HG03095 (cell line): Measurements from ENCODE around the gene TERB2.
"Not testable (repeated sequence)": the region's sequence is repeated elsewhere in the genome, so short reads cannot be mapped to it uniquely, and the experiment has no call there.

Experiments used
- ATAC-seq: cut with Tn5 transposase; IDR thresholded peaks from one replicate; pipeline ENCODE4 v1.9.1; 2021; ENCODE audit warnings: moderate library complexity; ENCODE audit not compliant: unreplicated experiment

Gene TERB2

GRCh38 chr15:44956388-44956787 is at the start of gene TERB2:
TERB2 (plus strand) TSS chr15:44956687; CDS start chr15:44956719, 32 bp downstream.
- ATAC-seq, result no peak

GRCh38 chr15:44909423-44909822 is 47.1 kb upstream of the TERB2 start:
- ATAC-seq, result no peak

GRCh38 chr15:44910981-44911625 is 45.4 kb upstream of the TERB2 start:
- no peak for ATAC-seq

- ATAC-seq, result not testable (repeated sequence)
These were observed 44.3 kb upstream of the TERB2 start for GRCh38 chr15:44912186-44912585.

- not testable (repeated sequence) for ATAC-seq
These were observed 43.5 kb upstream of the TERB2 start for GRCh38 chr15:44912974-44913448.

- no peak for ATAC-seq
These were observed 38.4 kb upstream of the TERB2 start for GRCh38 chr15:44918136-44918535.

GRCh38 chr15:44928658-44929057 is 27.8 kb upstream of the TERB2 start:
- not testable (repeated sequence) for ATAC-seq

GRCh38 chr15:44930283-44930682 is 26.2 kb upstream of the TERB2 start:
- ATAC-seq, result not testable (repeated sequence)

GRCh38 chr15:44958302-44958701 is 1.8 kb downstream of the TERB2 start:
- not testable (repeated sequence) for ATAC-seq

- no peak for ATAC-seq
These were observed 12.0 kb downstream of the TERB2 start for GRCh38 chr15:44968475-44968874.

GRCh38 chr15:44971036-44971435 is 14.5 kb downstream of the TERB2 start:
- no peak for ATAC-seq

GRCh38 chr15:44976183-44976582 is 19.7 kb downstream of the TERB2 start:
- not testable (repeated sequence) for ATAC-seq

- not testable (repeated sequence) for ATAC-seq
These were observed 21.3 kb downstream of the TERB2 start for GRCh38 chr15:44977781-44978180.

- not testable (repeated sequence) for ATAC-seq
These were observed 23.3 kb downstream of the TERB2 start for GRCh38 chr15:44979617-44980339.

GRCh38 chr15:44984144-44984543 is 27.7 kb downstream of the TERB2 start:
- not testable (repeated sequence) for ATAC-seq

GRCh38 chr15:44986346-44987055 is 30.0 kb downstream of the TERB2 start:
- ATAC-seq, result not testable (repeated sequence)

- not testable (repeated sequence) for ATAC-seq
These were observed 31.2 kb downstream of the TERB2 start for GRCh38 chr15:44987711-44988110.

GRCh38 chr15:44988184-44988869 is 31.8 kb downstream of the TERB2 start:
- ATAC-seq, result not testable (repeated sequence)

GRCh38 chr15:44988870-44989219 is 32.4 kb downstream of the TERB2 start:
- ATAC-seq, result not testable (repeated sequence)

GRCh38 chr15:44997632-44998031 is 41.1 kb downstream of the TERB2 start:
- ATAC-seq, result not testable (repeated sequence)

GRCh38 chr15:44999105-44999504 is 42.6 kb downstream of the TERB2 start:
- no peak for ATAC-seq
